Caki2 (cell line): ENCODE results near the gene SLAMF9. TPM values are rescaled to one million over a fixed set of nuclear protein-coding genes. Genes with fewer than 3 reads are reported as not detected.
"Not testable (repeated sequence)": the region's sequence is repeated elsewhere in the genome, so short reads cannot be mapped to it uniquely, and the experiment has no call there.

Source experiments
- DNase-seq: peaks from one replicate; pipeline ENCODE4 v3.0.0-alpha.2; 2015; ENCODE audit warnings: low read depth
- in situ Hi-C: cut with HindIII; loops from 2 replicates; pipeline ENCODE4 v1.10.0; 2016; ENCODE audit warnings: low sequenced_read_pairs, low pct_unique_long_range_greater_than_20kb, mixed read lengths
- total RNA-seq: library from RNA; depleted of rRNA; stranded (reverse); fragments of >200 nt; shearing (Covaris generic); gene quantifications from 2 replicates; pipeline ENCODE4 v1.2.3, GENCODE V29; 2014; ENCODE audit warnings: low replicate concordance; rRNA removed

SLAMF9 gene
- total RNA-seq, 1 experiment from 2014 or later = not detected

GRCh38 chr1:159916242-159917051, 37.6 kb downstream of the SLAMF9 start:
- in situ Hi-C loops = no loop called here
- DNase-seq = peak; percentile 87

GRCh38 chr1:159915571-159916241, 38.3 kb downstream of the SLAMF9 start:
- no peak for DNase-seq
- in situ Hi-C loops = no loop called here

GRCh38 chr1:159914252-159915018, 39.6 kb downstream of the SLAMF9 start:
- in situ Hi-C loops = no loop called here
- no peak for DNase-seq

- in situ Hi-C loops = no loop called here
- no peak for DNase-seq
Observed at GRCh38 chr1:159913451-159914192, 40.4 kb downstream of the SLAMF9 start.

GRCh38 chr1:159911326-159912070, 42.5 kb downstream of the SLAMF9 start:
- DNase-seq = no peak
- in situ Hi-C loops = no loop called here

GRCh38 chr1:159908031-159908940, 45.8 kb downstream of the SLAMF9 start:
- DNase-seq = no peak

GRCh38 chr1:159906960-159907359, 47.1 kb downstream of the SLAMF9 start:
- DNase-seq = no peak
- in situ Hi-C loops = no loop called here

More at GRCh38 chr1:159908031-159908940, 45.8 kb downstream of the SLAMF9 start:
- in situ Hi-C loops = no loop called here

- DNase-seq, in situ Hi-C loops: not testable (repeated sequence)
Observed at GRCh38 chr1:159904036-159904435, 50.0 kb downstream of the SLAMF9 start.

GRCh38 chr1:159902541-159902940, 51.5 kb downstream of the SLAMF9 start:
- no peak for DNase-seq
- in situ Hi-C loops = no loop called here

Other genes starting within 250 kb of the SLAMF9 start
- not detected in 2 replicates for gene CRP, start 239.6 kb downstream of the SLAMF9 start, total RNA-seq
- gene DUSP23, start 173.3 kb downstream of the SLAMF9 start, total RNA-seq = 86.0 and 130 TPM in 2 replicates
- not detected in 2 replicates for gene FCRL6, start 151.9 kb downstream of the SLAMF9 start, total RNA-seq
- not detected in 2 replicates for gene SLAMF8, start 127.4 kb downstream of the SLAMF9 start, total RNA-seq
- 0.57 TPM in 1 of 2 replicates, not detected in the other for gene VSIG8, start 91.6 kb downstream of the SLAMF9 start, total RNA-seq
- gene CFAP45, start 54.1 kb downstream of the SLAMF9 start, total RNA-seq = not detected in 2 replicates
- gene TAGLN2, start 28.7 kb downstream of the SLAMF9 start, total RNA-seq = 669 and 758 TPM in 2 replicates
- 0.03 TPM in 1 of 2 replicates, not detected in the other for gene IGSF9, start 8.6 kb downstream of the SLAMF9 start, total RNA-seq
- 1.8 and 1.9 TPM in 2 replicates for gene PIGM, start 77.8 kb upstream of the SLAMF9 start, total RNA-seq
- not detected in 2 replicates for gene KCNJ10, start 115.9 kb upstream of the SLAMF9 start, total RNA-seq
- gene KCNJ9, start 127.3 kb upstream of the SLAMF9 start, total RNA-seq = not detected in 2 replicates
- 52.6 and 56.2 TPM in 2 replicates for gene IGSF8, start 144.4 kb upstream of the SLAMF9 start, total RNA-seq
- gene ATP1A2, start 161.5 kb upstream of the SLAMF9 start, total RNA-seq = not detected in 2 replicates
- gene ATP1A4, start 197.4 kb upstream of the SLAMF9 start, total RNA-seq = not detected in 2 replicates
- not detected in 2 replicates for gene CASQ1, start 236.3 kb upstream of the SLAMF9 start, total RNA-seq